Trophoblast cell (in vitro differentiated cells and primary cell): ENCODE measurements around the gene DPH1. TPM values are rescaled to one million over a fixed set of nuclear protein-coding genes. Genes with fewer than 3 reads are reported as not detected.
A peak's percentile ranks its signal among the peaks of the same experiment; 100 is the strongest.
"Not testable (repeated sequence)": the region's sequence is repeated elsewhere in the genome, so short reads cannot be mapped to it uniquely, and the experiment has no call there.

Source experiments
- DNase-seq, 2 donors: peaks; one replicate each; pipeline ENCODE4 v3.0.0-alpha.2; 2016
- H2AFZ ChIP-seq: 2 replicates; pipeline ENCODE4 v1.6.1; 2013; ENCODE audit warnings: low read length, moderate library complexity, mild to moderate bottlenecking; ENCODE audit not compliant: insufficient read depth, poor library complexity
- H2AK5ac ChIP-seq: 2 replicates; pipeline ENCODE4 v1.6.1; 2013; ENCODE audit warnings: mild to moderate bottlenecking, low read length
- H2BK120ac ChIP-seq: 2 replicates; pipeline ENCODE4 v1.6.1; 2013; ENCODE audit warnings: low read length, mild to moderate bottlenecking, moderate library complexity; ENCODE audit not compliant: insufficient read depth, poor library complexity
- H2BK12ac ChIP-seq: 2 replicates; pipeline ENCODE4 v1.6.1; 2013; ENCODE audit warnings: mild to moderate bottlenecking, low read length, moderate library complexity
- H2BK5ac ChIP-seq: 2 replicates; pipeline ENCODE4 v1.6.1; 2013; ENCODE audit warnings: low read length, low read depth, moderate library complexity, mild to moderate bottlenecking; ENCODE audit not compliant: poor library complexity
- H3K14ac ChIP-seq: 2 replicates; pipeline ENCODE4 v1.6.1; 2013; ENCODE audit warnings: mild to moderate bottlenecking, low read length
- H3K18ac ChIP-seq: 2 replicates; pipeline ENCODE4 v1.6.1; 2013; ENCODE audit warnings: mild to moderate bottlenecking, low read length
- H3K23ac ChIP-seq: 2 replicates; pipeline ENCODE4 v1.6.1; 2013; ENCODE audit warnings: low read length
- H3K27ac ChIP-seq: 2 replicates; pipeline ENCODE4 v1.5.1; 2013; ENCODE audit warnings: low read depth, mild to moderate bottlenecking, inconsistent platforms, low read length, moderate library complexity
- H3K27me3 ChIP-seq: 2 replicates; pipeline ENCODE4 v1.6.1; 2013; ENCODE audit warnings: inconsistent platforms, mild to moderate bottlenecking, low read length, moderate library complexity; ENCODE audit not compliant: insufficient read depth
- H3K36me3 ChIP-seq, 2 experiments: 1 replicate in 1 of 2; 2 replicates in 1 of 2; pipeline ENCODE4 v1.6.1; 2013; ENCODE audit warnings: low read length in 2 of 2, mild to moderate bottlenecking in 2 of 2, moderate library complexity in 1 of 2; ENCODE audit not compliant: insufficient read depth in 2 of 2, control insufficient read depth in 1 of 2
- H3K4ac ChIP-seq: 2 replicates; pipeline ENCODE4 v1.6.1; 2013; ENCODE audit warnings: low read depth, mild to moderate bottlenecking, low read length, moderate library complexity
- H3K4me1 ChIP-seq, 2 experiments: 1 replicate in 1 of 2; 2 replicates in 1 of 2; pipeline ENCODE4 v1.6.1; 2013; ENCODE audit warnings: low read length in 2 of 2, mild to moderate bottlenecking in 2 of 2, moderate library complexity in 1 of 2; ENCODE audit not compliant: insufficient read depth in 2 of 2, control insufficient read depth in 1 of 2
- H3K4me2 ChIP-seq: 2 replicates; pipeline ENCODE4 v1.6.1; 2013; ENCODE audit warnings: inconsistent platforms, mild to moderate bottlenecking, low read length, moderate library complexity
- H3K4me3 ChIP-seq: 2 replicates; pipeline ENCODE4 v1.5.1; 2013; ENCODE audit warnings: mild to moderate bottlenecking, low read depth, low read length, inconsistent platforms
- H3K79me1 ChIP-seq: one replicate; pipeline ENCODE4 v1.6.1; 2013; ENCODE audit warnings: low read length
- H3K79me2 ChIP-seq: 2 replicates; pipeline ENCODE4 v1.6.1; 2013; ENCODE audit warnings: low read length, mild to moderate bottlenecking; ENCODE audit not compliant: control insufficient read depth, insufficient read depth, poor library complexity
- H3K9ac ChIP-seq: 2 replicates; pipeline ENCODE4 v1.6.1; 2013; ENCODE audit warnings: mild to moderate bottlenecking, low read length
- H3K9me3 ChIP-seq: 2 replicates; pipeline ENCODE4 v1.6.1; 2013; ENCODE audit warnings: low read depth, mild to moderate bottlenecking, control low read depth, inconsistent platforms, low read length; ENCODE audit not compliant: insufficient read depth
- H4K12ac ChIP-seq: 2 replicates; pipeline ENCODE4 v1.6.1; 2013; ENCODE audit warnings: low read depth, mild to moderate bottlenecking, low read length, moderate library complexity
- H4K8ac ChIP-seq: 2 replicates; pipeline ENCODE4 v1.6.1; 2013; ENCODE audit warnings: low read depth, mild to moderate bottlenecking, low read length, moderate library complexity
- H4K91ac ChIP-seq: one replicate; pipeline ENCODE4 v1.6.1; 2013; ENCODE audit warnings: low read depth, mild to moderate bottlenecking, low read length, moderate library complexity
- WGBS: extraction: QIAGEN DNeasy Blood & Tissue Kit; methylation state at CpG from one replicate; pipeline ENCODE4 v1.1.7; 2013; ENCODE audit warnings: missing lambda C conversion rate; ENCODE audit not compliant: insufficient read length, insufficient coverage; ENCODE audit errors: extremely low coverage; 5-methylcytosine and 5-hydroxymethylcytosine counted together
- polyA plus RNA-seq: library from polyadenylated mRNA; stranded (reverse); fragments of 200-250 nt; gene quantifications from 2 replicates; pipeline ENCODE4 v1.2.3, GENCODE V29; 2013

Gene DPH1
- 15.0 and 15.8 TPM in 2 replicates for polyA plus RNA-seq

DNA sequence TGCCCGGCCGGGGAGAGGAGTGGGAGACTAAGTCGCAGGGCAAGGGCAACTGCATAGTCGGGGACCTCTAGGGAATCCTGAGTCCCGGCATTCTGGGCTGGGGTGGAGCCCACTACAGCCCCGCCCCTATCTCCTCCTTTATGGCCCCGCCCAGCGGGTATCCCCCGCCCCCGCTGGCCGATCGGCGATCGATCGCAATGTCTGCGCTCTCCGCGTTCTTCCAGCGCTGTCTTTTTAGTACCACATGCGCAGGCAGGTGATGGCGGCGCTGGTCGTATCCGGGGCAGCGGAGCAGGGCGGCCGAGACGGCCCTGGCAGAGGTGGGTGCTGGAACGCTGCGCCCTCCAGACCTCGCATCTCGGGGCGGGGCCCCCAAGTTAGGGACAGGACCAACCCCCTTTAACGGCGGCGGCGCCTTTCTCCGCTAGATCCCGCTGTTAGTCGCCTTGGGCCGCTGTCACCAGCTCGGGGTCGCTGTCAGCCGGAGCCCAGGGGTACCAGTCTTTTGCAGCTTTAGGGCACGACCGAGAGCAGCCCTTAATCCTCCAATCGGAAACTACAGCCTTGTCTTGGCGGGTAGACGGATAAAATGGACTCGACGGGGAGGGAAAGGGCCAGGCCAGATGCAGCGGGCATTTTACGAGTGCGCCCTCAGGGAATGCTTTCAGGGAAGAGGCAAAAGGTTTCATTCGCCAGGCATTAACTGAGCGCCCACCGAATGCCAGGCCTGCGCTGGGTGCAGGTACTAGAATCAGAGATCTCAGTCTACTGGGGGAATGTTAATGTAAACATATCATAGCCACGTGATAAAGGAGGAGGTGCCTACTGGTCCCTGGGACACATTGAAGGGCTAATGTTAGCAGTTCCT is at the start of gene DPH1:
TSS of gene DPH1 (plus strand) at position 243 of the 868 bp plus-strand sequence. CDS start at position 260, 17 bp downstream.
- H3K9me3 ChIP-seq = peaks cover 2% of the 10 kb centered on the region
- H3K4ac ChIP-seq = no peak within 1 kb of the TSS
- peak; percentile 81 to 90 for DNase-seq
- no peak within 1 kb of the TSS for H3K23ac ChIP-seq
- no peaks in the 10 kb centered on the region for H3K36me3 ChIP-seq
- H3K4me2 ChIP-seq = peak within 1 kb of the TSS; percentile 91
- peak within 1 kb of the TSS; percentile 62 for H3K18ac ChIP-seq
- H3K14ac ChIP-seq = peak within 1 kb of the TSS; percentile 51
- H3K4me1 ChIP-seq = peaks cover 7 to 14% of the 10 kb centered on the region in 2 experiments
- peak within 1 kb of the TSS; percentile 95 for H2AFZ ChIP-seq
- H2AK5ac ChIP-seq = peak within 1 kb of the TSS; percentile 12
- H3K27me3 ChIP-seq = peaks cover 22% of the 10 kb centered on the region
- peak within 1 kb of the TSS; percentile 92 for H3K4me3 ChIP-seq
- peak within 1 kb of the TSS; percentile 84 for H4K8ac ChIP-seq
- H2BK12ac ChIP-seq = no peak within 1 kb of the TSS
- peak within 1 kb of the TSS; percentile 86 for H3K9ac ChIP-seq
- H3K27ac ChIP-seq = no peak within 1 kb of the TSS
- H2BK120ac ChIP-seq = peak within 1 kb of the TSS; percentile 81
- peaks cover 3% of the 10 kb centered on the region for H3K79me2 ChIP-seq
- H4K12ac ChIP-seq = peak within 1 kb of the TSS; percentile 56
- H4K91ac ChIP-seq = peak within 1 kb of the TSS; percentile 51
- H2BK5ac ChIP-seq = no peak within 1 kb of the TSS
- peaks cover 7% of the 10 kb centered on the region for H3K79me1 ChIP-seq
- no CpG with 5 or more reads among the region's 59 CpGs for WGBS

DNA sequence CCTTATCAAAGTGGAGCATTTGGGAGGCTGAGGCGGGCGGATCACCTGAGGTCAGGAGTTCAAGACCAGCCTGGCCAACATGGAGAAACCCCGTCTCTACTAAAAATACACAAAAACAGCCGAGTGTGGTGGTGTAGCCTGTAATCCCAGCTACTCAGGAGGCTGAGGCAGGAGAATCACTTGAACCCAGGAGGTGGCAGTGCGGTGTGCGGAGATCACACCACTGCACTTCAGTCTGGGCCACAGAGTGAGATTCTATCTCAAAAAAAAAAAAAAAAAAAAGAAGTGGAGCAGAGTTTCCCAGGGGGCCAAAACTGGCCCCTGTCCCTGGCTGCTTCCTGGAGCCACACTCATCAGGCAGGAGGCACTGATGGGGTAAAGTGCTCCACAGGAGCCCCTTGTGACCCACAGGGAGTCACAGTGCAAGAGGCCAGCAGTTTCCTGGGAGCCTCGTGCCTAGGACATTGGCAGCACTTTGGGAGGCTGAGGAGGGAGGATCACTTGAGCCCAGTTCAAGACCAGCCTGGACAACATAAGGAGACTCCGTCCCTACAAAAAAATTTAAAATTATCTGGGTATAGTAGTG is 49.2 kb upstream of the DPH1 start:
- WGBS = no CpG with 5 or more reads among the region's 8 CpGs

DNA sequence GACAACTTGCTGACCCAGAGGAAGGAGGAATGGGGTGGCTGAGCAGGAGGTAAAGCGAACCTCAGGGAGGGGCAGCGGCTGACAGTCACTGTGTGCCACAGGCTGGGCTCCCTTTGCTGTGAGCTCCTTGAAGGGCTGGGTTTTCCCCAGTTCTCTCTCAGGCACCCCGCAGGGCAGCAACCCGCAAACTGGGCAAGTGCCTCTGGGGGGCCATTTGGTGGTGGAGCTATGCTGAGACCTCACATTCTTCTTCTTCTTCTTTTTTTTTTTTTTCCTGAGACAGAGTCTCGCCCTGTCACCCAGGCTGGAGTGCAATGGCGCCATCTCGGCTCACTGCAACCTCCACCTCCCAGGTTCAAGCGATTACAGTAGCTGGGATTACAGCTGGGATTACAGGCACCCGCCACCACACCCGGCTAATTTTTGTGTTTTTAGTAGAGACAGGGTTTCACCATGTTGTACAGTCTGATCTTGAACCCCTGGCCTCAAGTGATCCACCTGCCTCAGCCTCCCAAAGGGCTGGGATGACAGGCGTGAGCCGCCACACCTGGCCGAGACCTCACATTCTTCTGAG is 47.1 kb upstream of the DPH1 start:
- not testable (repeated sequence) for H3K27me3 ChIP-seq, H3K4ac ChIP-seq, H2BK12ac ChIP-seq, H4K8ac ChIP-seq, H3K23ac ChIP-seq, H3K4me3 ChIP-seq, H3K9me3 ChIP-seq, H3K18ac ChIP-seq, H3K36me3 ChIP-seq, H3K79me2 ChIP-seq, DNase-seq, H3K9ac ChIP-seq, H3K4me2 ChIP-seq, H2AK5ac ChIP-seq, H2AFZ ChIP-seq, H3K79me1 ChIP-seq, H3K14ac ChIP-seq, H4K12ac ChIP-seq, H3K27ac ChIP-seq, H4K91ac ChIP-seq, H2BK5ac ChIP-seq, H3K4me1 ChIP-seq, H2BK120ac ChIP-seq
- no CpG with 5 or more reads among the region's 13 CpGs for WGBS

More for the DNA sequence above, 49.2 kb upstream of the DPH1 start:
- Histone ChIP-seq H2AK5ac (no peak overlapping the region), H3K36me3 (no peaks in the 10 kb centered on the region), H3K14ac (no peak overlapping the region), H3K9me3 (no peaks in the 10 kb centered on the region), H4K91ac (no peak overlapping the region), H3K4me1 (no peaks in the 10 kb centered on the region), H4K8ac (no peak overlapping the region), H3K18ac (no peak overlapping the region), H2BK12ac (no peak overlapping the region), H3K79me1 (no peaks in the 10 kb centered on the region), H3K4me3 (no peak overlapping the region), H2AFZ (no peak overlapping the region), H3K4me2 (no peak overlapping the region), H3K4ac (no peak overlapping the region), H3K27me3 (peaks cover 8% of the 10 kb centered on the region), H3K9ac (no peak overlapping the region), H2BK5ac (no peak overlapping the region), H4K12ac (no peak overlapping the region), H3K27ac (no peak overlapping the region), H2BK120ac (no peak overlapping the region), H3K23ac (no peak overlapping the region), H3K79me2 (no peaks in the 10 kb centered on the region)
- DNase-seq = no peak

DNA sequence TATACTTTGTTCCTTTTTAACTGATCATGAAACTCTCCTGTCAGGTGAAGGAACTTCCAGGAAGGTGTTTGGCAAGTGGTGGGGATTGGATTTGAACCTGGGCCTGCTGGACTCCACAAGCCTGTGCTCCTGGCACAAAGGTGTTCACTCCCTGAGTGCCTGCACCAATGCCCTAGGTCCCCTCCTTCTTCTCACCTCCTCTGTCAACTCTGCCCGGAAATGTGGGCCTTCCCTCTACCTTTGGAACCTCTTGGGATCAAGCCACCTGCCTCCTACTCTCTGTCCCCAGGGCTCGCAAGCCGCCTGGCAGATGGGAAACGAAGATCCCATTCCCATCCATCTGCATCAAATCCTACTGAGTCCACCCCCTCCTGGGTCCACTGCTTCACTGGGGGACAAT is 44.9 kb upstream of the DPH1 start:
- no peak overlapping the region for H3K4me3 ChIP-seq
- no peak overlapping the region for H2BK120ac ChIP-seq
- H3K79me1 ChIP-seq = no peaks in the 10 kb centered on the region
- H3K4me2 ChIP-seq = no peak overlapping the region
- no peak overlapping the region for H3K4ac ChIP-seq
- no peaks in the 10 kb centered on the region for H3K79me2 ChIP-seq
- no peak overlapping the region for H3K18ac ChIP-seq
- no peak overlapping the region for H3K14ac ChIP-seq
- no peaks in the 10 kb centered on the region for H3K9me3 ChIP-seq
- H2BK12ac ChIP-seq = no peak overlapping the region
- no peak for DNase-seq
- no peak overlapping the region for H3K23ac ChIP-seq
- H3K27me3 ChIP-seq = no peaks in the 10 kb centered on the region
- no peak overlapping the region for H4K12ac ChIP-seq
- no peak overlapping the region for H4K8ac ChIP-seq
- no peaks in the 10 kb centered on the region for H3K4me1 ChIP-seq
- H3K27ac ChIP-seq = no peak overlapping the region
- no peak overlapping the region for H2AK5ac ChIP-seq
- H4K91ac ChIP-seq = no peak overlapping the region
- whole genome bisulfite sequencing = no CpG with 5 or more reads among the region's 4 CpGs
- no peak overlapping the region for H3K9ac ChIP-seq
- H2BK5ac ChIP-seq = no peak overlapping the region
- no peak overlapping the region for H2AFZ ChIP-seq
- no peaks in the 10 kb centered on the region for H3K36me3 ChIP-seq
